ENCODE results near the gene LAMB3.

The LAMB3 gene

DNA sequence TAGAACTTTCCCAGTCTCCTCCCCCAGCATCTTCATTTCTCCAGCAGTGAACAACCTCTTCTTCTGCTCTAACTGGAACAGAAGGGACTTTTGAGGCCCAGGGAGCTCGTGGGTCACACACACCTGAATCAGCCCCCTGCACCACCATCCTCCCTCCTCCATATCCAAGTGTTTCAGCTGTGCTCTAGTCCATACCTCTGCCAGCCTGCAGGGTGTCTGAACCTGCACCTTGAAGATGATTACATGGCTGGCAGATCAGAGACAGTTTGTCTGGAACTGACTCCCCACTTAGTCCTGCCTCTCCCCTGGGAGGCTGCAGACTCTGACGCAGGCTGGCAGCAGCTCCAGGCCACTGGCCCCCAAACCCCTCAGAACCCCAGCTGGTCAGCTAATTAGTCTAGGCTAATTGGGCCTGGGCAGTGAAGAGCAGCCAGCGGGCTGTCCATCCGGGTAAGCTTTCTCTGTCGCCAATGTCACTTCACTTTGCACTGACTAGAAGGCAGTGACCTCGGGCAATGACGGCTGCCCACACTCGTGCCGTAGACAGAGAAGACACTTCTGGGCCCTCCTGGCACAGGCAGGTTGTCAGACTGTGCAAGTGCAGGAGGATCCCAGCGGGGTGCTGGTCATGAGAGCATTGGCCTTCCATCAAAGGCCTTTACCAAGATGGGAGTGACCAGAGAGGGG lies 56.5 kb downstream of the LAMB3 start:
- DNase-seq (ENCODE audit: low spot score in 2 of 2) (no peak), ATAC-seq (ENCODE audit: low read depth) (no peak)
- no peak overlapping the region for H3K27ac Mint-ChIP-seq
- H3K4me3 Mint-ChIP-seq, result no peak overlapping the region
- H3K27me3 Mint-ChIP-seq, result peaks cover 20% of the 10 kb centered on the region
- H3K36me3 Mint-ChIP-seq, result no peaks in the 10 kb centered on the region
- H3K4me1 Mint-ChIP-seq, result no peaks in the 10 kb centered on the region
- H3K9me3 Mint-ChIP-seq, result no peaks in the 10 kb centered on the region

DNA sequence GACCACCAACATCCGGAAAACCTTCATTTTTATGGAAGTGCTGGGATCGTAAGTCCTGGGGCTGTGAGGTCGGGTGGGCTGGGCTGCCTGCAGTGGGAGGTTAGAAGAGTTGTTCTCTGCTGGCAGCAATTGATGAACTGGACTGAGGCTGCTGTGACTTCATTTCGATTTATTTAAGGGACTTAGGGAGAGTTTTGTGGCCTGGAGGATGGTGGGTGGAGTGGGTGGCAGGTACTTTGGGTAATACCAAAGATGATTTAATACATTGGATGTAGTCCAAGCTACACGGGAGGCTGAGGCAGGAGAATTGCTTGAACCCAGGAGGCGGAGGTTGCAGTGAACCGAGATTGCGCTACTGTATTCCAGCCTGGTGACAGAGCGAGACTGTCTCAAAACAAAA lies 57.2 kb downstream of the LAMB3 start:
- Mint-ChIP-seq H3K36me3 (no peaks in the 10 kb centered on the region), H3K27me3 (peaks cover 20% of the 10 kb centered on the region), H3K27ac (no peak overlapping the region), H3K9me3 (no peaks in the 10 kb centered on the region), H3K4me3 (no peak overlapping the region), H3K4me1 (no peaks in the 10 kb centered on the region)
- ATAC-seq (ENCODE audit: low read depth) (no peak), DNase-seq (ENCODE audit: low spot score in 2 of 2) (no peak)

DNA sequence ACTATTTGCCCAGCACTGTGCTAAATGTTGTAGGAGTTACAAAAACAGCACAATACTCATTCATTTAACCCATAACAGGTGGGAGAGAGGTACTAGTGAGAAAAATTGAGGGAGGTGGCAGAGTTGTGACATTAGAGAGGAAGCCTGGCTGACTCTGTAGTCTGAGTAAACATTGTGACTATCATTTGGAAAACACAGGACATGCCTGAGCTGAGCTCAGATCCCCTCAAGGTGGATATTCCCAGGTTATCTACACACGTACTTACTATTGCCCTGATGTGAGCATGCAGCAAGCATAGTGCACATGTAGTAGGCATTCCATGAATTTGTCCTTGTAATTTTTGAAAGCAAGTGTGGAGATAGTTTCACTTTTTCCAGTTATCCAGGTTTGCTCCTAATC lies 57.8 kb downstream of the LAMB3 start:
- no peaks in the 10 kb centered on the region for H3K9me3 Mint-ChIP-seq
- ATAC-seq (ENCODE audit: low read depth) (no peak), DNase-seq (ENCODE audit: low spot score in 2 of 2) (no peak)
- H3K4me3 Mint-ChIP-seq, result no peak overlapping the region
- H3K36me3 Mint-ChIP-seq, result no peaks in the 10 kb centered on the region
- no peaks in the 10 kb centered on the region for H3K4me1 Mint-ChIP-seq
- no peak overlapping the region for H3K27ac Mint-ChIP-seq
- H3K27me3 Mint-ChIP-seq, result peaks cover 20% of the 10 kb centered on the region

DNA sequence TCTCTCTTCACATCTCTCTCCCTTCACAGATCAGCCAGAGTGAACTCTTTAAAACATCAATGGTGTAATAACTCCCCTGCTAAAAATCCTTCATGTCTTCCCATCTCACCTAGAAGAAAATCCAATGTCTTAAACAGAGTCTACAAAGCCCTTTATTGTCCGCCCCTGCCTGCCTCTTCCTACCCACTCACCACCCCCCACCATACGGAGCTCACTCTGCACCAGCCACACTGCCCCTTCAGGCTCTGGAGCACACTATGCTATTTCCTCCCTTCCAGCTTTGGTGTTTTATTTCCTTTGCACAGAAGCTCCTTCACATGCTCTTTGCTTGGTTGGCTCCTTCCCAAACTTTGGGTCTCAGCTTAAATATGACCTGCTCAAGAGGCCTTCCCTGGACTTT lies 58.5 kb downstream of the LAMB3 start:
- DNase-seq (ENCODE audit: low spot score in 2 of 2), result no peak
- Mint-ChIP-seq H3K9me3 (no peaks in the 10 kb centered on the region), H3K4me3 (no peak overlapping the region), H3K4me1 (no peaks in the 10 kb centered on the region), H3K27me3 (peaks cover 17% of the 10 kb centered on the region), H3K36me3 (no peaks in the 10 kb centered on the region), H3K27ac (no peak overlapping the region)
- ATAC-seq (ENCODE audit: low read depth), result no peak

DNA sequence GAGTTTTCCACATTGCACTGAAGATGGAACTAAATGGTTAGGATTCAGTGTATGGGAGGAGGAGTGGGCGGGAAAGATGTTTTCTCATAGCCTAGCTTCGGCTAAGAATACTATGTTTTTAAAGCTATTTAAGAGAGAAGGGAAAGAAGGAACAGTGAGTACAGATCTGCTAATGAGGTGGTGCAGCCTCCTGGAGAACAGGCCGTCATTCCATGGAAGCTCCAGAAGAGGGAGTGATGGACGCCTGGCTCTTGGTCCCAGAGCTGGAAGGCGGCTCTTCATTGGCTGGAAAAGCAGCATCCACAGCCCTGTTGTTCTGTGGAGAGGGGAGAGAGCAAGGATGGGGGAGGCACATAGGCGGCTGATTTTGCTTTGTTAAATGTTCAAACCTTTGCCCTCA lies 61.8 kb downstream of the LAMB3 start:
- H3K4me3 Mint-ChIP-seq, result no peak overlapping the region
- ATAC-seq (ENCODE audit: low read depth), result no peak
- H3K9me3 Mint-ChIP-seq, result peaks cover 2% of the 10 kb centered on the region
- no peaks in the 10 kb centered on the region for H3K4me1 Mint-ChIP-seq
- no peaks in the 10 kb centered on the region for H3K36me3 Mint-ChIP-seq
- peaks cover 14% of the 10 kb centered on the region for H3K27me3 Mint-ChIP-seq
- no peak for DNase-seq (ENCODE audit: low spot score in 2 of 2)
- no peak overlapping the region for H3K27ac Mint-ChIP-seq

DNA sequence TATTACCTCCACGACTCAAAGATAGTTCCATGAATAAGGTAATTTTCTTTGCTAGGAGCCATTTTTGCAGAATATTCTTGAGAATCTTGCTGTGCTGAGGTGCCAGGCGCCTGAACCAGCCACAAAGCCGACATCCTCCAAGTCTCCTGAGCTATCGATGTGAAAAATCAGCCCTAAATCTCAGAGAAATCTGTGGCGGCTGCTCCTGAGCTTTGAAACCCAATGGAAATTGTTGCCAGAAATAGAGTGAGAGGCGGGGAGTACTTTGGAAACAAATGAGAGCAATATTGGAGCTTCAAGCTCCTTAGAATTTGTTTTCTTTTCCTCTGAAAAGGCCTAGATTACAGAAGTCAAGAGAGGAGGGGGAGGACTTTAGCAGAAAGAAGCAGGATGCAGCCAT lies 62.4 kb downstream of the LAMB3 start:
- Mint-ChIP-seq H3K9me3 (peaks cover 2% of the 10 kb centered on the region), H3K4me1 (no peaks in the 10 kb centered on the region), H3K27ac (no peak overlapping the region), H3K27me3 (peaks cover 12% of the 10 kb centered on the region), H3K36me3 (no peaks in the 10 kb centered on the region), H3K4me3 (no peak overlapping the region)
- DNase-seq (ENCODE audit: low spot score in 2 of 2) (no peak), ATAC-seq (ENCODE audit: low read depth) (no peak)

DNA sequence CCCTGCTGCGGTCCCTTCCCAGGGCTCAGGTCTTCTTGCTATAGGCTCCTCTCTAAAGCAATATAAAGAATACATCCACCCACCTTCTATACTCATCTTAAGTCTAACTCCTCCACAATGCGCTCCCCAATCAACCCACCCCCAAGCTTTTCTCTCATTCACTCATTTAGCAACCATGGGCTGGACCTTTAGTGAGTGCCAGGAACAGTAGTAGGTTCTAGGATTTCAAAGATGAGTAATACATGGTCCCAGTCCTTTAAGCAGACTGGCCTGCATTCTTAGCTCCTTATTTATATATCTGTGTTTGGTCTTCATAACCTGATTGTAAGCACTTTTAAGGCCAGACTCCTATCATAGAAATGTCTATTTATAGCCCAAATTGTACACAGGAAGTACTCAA lies 62.8 kb downstream of the LAMB3 start:
- H3K4me1 Mint-ChIP-seq, result no peaks in the 10 kb centered on the region
- H3K4me3 Mint-ChIP-seq, result no peak overlapping the region
- no peaks in the 10 kb centered on the region for H3K36me3 Mint-ChIP-seq

DNA sequence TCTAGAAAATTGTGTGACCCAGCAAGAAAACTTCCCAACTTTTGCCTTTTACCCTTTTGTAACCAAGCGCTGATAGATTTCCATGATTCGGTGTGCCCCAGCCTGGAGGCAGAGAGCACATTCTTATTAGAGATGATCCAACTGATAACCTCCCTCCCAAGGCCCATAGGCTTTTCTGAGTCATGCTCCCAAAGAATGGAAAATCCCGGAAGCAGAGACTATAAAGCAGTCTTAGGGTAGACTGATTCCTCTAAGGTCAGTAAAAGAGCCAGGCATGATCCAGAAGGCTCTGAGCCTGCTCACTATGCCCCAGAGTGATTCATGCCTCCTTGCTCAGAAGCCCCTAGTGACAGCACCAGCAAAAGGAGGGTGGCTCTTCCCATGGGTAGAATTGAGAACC lies 64.4 kb downstream of the LAMB3 start:
- ATAC-seq (ENCODE audit: low read depth), result no peak
- peaks cover 7% of the 10 kb centered on the region for H3K27me3 Mint-ChIP-seq
- DNase-seq (ENCODE audit: low spot score in 2 of 2), result no peak

More for the DNA sequence above, 62.8 kb downstream of the LAMB3 start:
- H3K9me3 Mint-ChIP-seq, result peaks cover 2% of the 10 kb centered on the region
- ATAC-seq (ENCODE audit: low read depth) (no peak), DNase-seq (ENCODE audit: low spot score in 2 of 2) (no peak)
- H3K27ac Mint-ChIP-seq, result no peak overlapping the region
- peaks cover 11% of the 10 kb centered on the region for H3K27me3 Mint-ChIP-seq

DNA sequence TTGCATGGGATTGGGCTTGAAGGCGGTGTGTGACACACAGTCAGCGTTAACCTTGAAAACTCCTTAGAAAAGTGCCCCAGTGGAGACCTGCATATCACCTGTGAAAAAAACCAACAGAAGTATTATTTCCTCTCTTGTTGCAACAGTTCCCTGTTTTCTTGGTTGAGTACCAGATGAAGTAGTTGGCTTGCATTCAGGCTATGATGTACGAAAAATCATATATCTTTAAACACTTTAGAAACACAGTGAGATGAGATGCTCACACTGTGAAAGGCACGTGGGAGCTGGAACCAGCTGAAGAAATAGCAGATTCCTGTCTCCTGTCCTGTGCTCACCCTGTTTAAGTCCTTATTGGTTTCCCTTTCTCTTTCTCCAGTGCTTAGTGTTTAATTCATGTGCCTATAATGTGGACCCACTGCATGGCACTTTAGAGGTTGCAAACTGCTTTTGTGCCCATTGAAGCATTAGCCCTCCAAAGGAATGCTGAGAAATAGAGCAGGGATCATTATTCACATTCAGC lies 65.9 kb downstream of the LAMB3 start:
- no peaks in the 10 kb centered on the region for H3K36me3 Mint-ChIP-seq
- ATAC-seq (ENCODE audit: low read depth) (no peak), DNase-seq (ENCODE audit: low spot score in 2 of 2) (no peak)
- H3K27ac Mint-ChIP-seq, result no peak overlapping the region
- no peaks in the 10 kb centered on the region for H3K4me1 Mint-ChIP-seq
- no peak overlapping the region for H3K4me3 Mint-ChIP-seq
- peaks cover 2% of the 10 kb centered on the region for H3K9me3 Mint-ChIP-seq
- H3K27me3 Mint-ChIP-seq, result peaks cover 4% of the 10 kb centered on the region

More for the DNA sequence above, 64.4 kb downstream of the LAMB3 start:
- H3K9me3 Mint-ChIP-seq, result peaks cover 2% of the 10 kb centered on the region
- no peaks in the 10 kb centered on the region for H3K36me3 Mint-ChIP-seq
- H3K4me3 Mint-ChIP-seq, result no peak overlapping the region
- no peak overlapping the region for H3K27ac Mint-ChIP-seq
- no peaks in the 10 kb centered on the region for H3K4me1 Mint-ChIP-seq

DNA sequence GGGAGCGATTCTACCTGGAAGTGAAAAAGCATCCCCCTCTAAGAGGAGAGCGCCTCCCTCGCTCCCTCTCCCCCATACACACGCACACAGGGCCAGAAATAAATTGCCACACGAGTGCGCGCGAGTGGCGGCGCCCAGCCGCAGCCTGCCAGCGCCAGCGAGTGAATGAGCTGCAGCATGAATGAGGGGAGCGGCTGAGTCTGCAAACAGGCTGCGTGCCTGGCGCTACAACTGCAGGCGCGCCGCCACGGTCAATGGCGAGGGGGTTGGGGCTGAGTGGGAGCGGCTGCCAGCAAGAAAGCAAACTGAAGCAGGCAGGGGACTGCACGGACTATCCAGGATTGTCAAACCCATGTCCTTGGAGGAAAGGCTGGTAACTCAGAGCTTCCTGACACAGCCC lies 66.6 kb downstream of the LAMB3 start:
- Mint-ChIP-seq H3K4me1 (no peaks in the 10 kb centered on the region), H3K9me3 (peaks cover 2% of the 10 kb centered on the region), H3K27ac (no peak overlapping the region), H3K27me3 (peaks cover 2% of the 10 kb centered on the region), H3K4me3 (no peak overlapping the region), H3K36me3 (no peaks in the 10 kb centered on the region)
- no peak for ATAC-seq (ENCODE audit: low read depth)
- DNase-seq (ENCODE audit: low spot score in 2 of 2), result no peak

DNA sequence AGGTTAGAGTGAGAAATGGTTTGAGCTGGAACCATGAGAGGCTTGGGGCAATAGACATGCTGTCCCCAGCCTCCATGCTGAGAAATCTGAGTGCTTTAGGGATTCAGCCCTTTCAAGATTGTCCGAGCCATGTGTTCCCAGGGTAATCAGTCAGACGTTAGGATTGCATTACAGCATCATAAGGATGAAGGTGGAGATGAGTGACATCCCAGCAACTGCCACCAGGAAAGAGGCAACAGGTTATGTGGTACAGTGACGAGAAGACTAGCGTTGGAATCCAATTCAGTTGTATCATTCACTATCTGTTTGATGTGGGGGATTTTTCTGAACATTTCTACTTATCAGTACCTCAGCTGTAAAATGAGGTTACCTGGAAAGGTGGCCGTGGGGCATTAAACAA lies 67.0 kb downstream of the LAMB3 start:
- Mint-ChIP-seq H3K36me3 (no peaks in the 10 kb centered on the region), H3K9me3 (peaks cover 2% of the 10 kb centered on the region)
- no peak for ATAC-seq (ENCODE audit: low read depth)

DNA sequence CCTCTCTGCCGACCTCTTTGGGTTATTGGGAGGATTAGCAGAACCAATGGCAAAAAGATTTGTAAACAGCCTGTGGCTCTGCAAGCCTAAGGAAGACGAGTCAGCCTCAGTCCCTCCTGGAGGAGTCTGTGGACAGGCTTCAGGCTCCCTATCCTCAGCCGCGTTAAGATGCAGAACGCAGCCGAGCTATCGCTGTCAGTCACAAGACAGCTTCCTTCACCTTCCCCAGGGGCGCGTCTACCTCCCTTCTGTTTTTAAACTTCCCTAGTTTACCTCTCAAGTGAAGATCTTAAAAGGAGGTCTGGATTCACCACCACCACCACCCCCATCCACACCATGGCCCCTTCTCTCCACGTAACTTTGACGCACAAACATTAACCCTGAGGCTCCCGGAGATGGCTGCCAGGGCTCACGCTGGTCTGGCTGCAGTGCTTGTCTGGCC lies 68.0 kb downstream of the LAMB3 start:
- H3K27me3 Mint-ChIP-seq, result peaks cover 2% of the 10 kb centered on the region
- no peak for ATAC-seq (ENCODE audit: low read depth)
- peaks cover 2% of the 10 kb centered on the region for H3K9me3 Mint-ChIP-seq
- H3K27ac Mint-ChIP-seq, result no peak overlapping the region
- no peak overlapping the region for H3K4me3 Mint-ChIP-seq
- no peaks in the 10 kb centered on the region for H3K36me3 Mint-ChIP-seq
- DNase-seq (ENCODE audit: low spot score in 2 of 2), result no peak
- H3K4me1 Mint-ChIP-seq, result no peaks in the 10 kb centered on the region

More for the DNA sequence above, 67.0 kb downstream of the LAMB3 start:
- Mint-ChIP-seq H3K4me1 (no peaks in the 10 kb centered on the region), H3K4me3 (no peak overlapping the region), H3K27ac (no peak overlapping the region), H3K27me3 (peaks cover 2% of the 10 kb centered on the region)
- no peak for DNase-seq (ENCODE audit: low spot score in 2 of 2)

DNA sequence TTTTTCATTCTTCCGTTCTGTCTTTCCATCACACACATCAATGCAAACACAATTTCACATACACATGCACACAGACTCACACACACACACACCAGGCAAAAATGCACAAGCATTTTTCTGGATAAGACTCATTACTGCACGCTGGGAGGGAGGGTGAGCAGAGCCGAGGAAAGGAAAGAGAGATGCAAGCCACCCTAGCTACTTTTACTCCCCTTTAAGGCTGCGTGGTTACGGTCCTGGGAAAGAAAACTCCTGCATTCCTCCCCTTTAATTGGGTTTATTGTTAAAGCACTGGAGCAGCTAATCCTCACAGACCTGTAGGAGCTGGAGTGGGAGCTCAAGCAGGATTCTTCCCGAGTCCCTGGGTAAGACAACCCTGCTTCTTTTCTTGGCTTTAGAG lies 68.8 kb downstream of the LAMB3 start, which contains the start of gene CAMK1G:
Gene CAMK1G (plus strand): TSS at position 307 of the 400 bp plus-strand sequence. CDS start 11,270 bp downstream, outside the sequence.
- H3K36me3 Mint-ChIP-seq, result no peaks in the 10 kb centered on the region
- peaks cover 2% of the 10 kb centered on the region for H3K27me3 Mint-ChIP-seq
- H3K9me3 Mint-ChIP-seq, result peaks cover 2% of the 10 kb centered on the region
- ATAC-seq (ENCODE audit: low read depth) (no peak), DNase-seq (ENCODE audit: low spot score in 2 of 2) (no peak)
- no peak within 1 kb of the TSS for H3K27ac Mint-ChIP-seq
- H3K4me1 Mint-ChIP-seq, result no peaks in the 10 kb centered on the region
- no peak within 1 kb of the TSS for H3K4me3 Mint-ChIP-seq

DNA sequence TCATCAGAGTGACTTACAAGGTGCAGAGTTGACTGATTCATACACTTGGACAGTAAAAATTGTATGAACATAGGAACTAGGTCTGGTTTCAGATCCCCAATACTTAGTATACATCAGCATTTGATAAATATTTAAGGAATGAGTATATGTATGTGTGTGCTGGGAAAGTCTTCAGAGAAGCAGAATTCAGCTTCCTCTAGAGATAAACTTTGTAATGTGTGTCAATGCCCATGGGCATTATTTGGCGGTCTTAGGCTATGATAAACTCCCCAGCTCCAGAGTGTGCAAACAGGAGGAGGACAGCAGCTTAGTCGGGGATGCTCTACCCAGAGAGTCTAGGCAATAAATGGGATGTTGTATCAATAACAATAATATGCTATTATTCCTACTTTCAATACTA lies 71.6 kb downstream of the LAMB3 start:
- H3K4me1 Mint-ChIP-seq, result no peaks in the 10 kb centered on the region
- no peaks in the 10 kb centered on the region for H3K36me3 Mint-ChIP-seq
- H3K27me3 Mint-ChIP-seq, result peaks cover 1% of the 10 kb centered on the region
- H3K4me3 Mint-ChIP-seq, result no peak overlapping the region
- H3K9me3 Mint-ChIP-seq, result no peaks in the 10 kb centered on the region
- no peak for DNase-seq (ENCODE audit: low spot score in 2 of 2)
- no peak overlapping the region for H3K27ac Mint-ChIP-seq
- no peak for ATAC-seq (ENCODE audit: low read depth)

DNA sequence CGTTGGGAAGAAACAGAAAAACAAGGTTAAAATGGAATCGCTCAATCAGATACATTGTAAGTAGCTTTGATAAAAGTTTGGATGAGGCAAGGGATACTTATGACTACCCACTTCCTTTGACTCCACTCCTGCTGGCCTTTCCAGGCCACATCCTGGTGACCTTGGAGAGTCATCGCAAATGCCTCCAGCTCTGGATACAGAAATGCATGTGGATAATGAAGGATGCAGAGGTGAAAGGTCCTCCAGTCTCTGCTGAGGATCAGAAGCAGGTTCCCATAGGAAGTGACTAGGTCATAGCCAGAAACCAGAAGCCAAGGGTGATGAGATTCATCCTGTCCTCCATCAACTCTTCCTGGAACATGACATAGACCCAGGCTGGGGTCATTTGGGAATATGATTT lies 74.9 kb downstream of the LAMB3 start:
- Mint-ChIP-seq H3K4me1 (no peaks in the 10 kb centered on the region), H3K36me3 (no peaks in the 10 kb centered on the region), H3K4me3 (no peak overlapping the region), H3K27ac (no peak overlapping the region), H3K9me3 (no peaks in the 10 kb centered on the region), H3K27me3 (peaks cover 6% of the 10 kb centered on the region)
- no peak for DNase-seq (ENCODE audit: low spot score in 2 of 2)
- ATAC-seq (ENCODE audit: low read depth), result no peak

Measured in memory B cell (primary cell).